GM19397 (cell line): Measurements from ENCODE around the gene OSTF1.

Experiments
- ATAC-seq: cut with Tn5 transposase; IDR thresholded peaks from one replicate; pipeline ENCODE4 v1.9.1; 2021; ENCODE audit warnings: mild to moderate bottlenecking, moderate library complexity; ENCODE audit not compliant: unreplicated experiment

The OSTF1 gene

GRCh38 chr9:75161116-75161857 lies 73.0 kb downstream of the OSTF1 start:
- ATAC-seq, result no peak

GRCh38 chr9:75163764-75164163 lies 75.5 kb downstream of the OSTF1 start:
- ATAC-seq, result no peak

- no peak for ATAC-seq
These were observed 76.3 kb downstream of the OSTF1 start for GRCh38 chr9:75164573-75164972.

GRCh38 chr9:75167281-75167680 lies 79.0 kb downstream of the OSTF1 start:
- ATAC-seq, result no peak

- ATAC-seq, result no peak
These were observed 80.2 kb downstream of the OSTF1 start for GRCh38 chr9:75168270-75169178.

- no peak for ATAC-seq
These were observed 81.3 kb downstream of the OSTF1 start for GRCh38 chr9:75169623-75170022.

- no peak for ATAC-seq
These were observed 82.6 kb downstream of the OSTF1 start for GRCh38 chr9:75170898-75171360.

GRCh38 chr9:75175395-75175794 lies 87.1 kb downstream of the OSTF1 start:
- ATAC-seq, result no peak

GRCh38 chr9:75176037-75176436 lies 87.7 kb downstream of the OSTF1 start:
- ATAC-seq, result no peak

- no peak for ATAC-seq
These were observed 93.4 kb downstream of the OSTF1 start for GRCh38 chr9:75181750-75182149.

GRCh38 chr9:75183306-75183705 lies 95.0 kb downstream of the OSTF1 start:
- ATAC-seq, result no peak

GRCh38 chr9:75184471-75184870 lies 96.2 kb downstream of the OSTF1 start:
- ATAC-seq, result no peak

GRCh38 chr9:75185585-75186170 lies 97.4 kb downstream of the OSTF1 start:
- ATAC-seq, result peak; percentile 81

GRCh38 chr9:75186767-75187380 lies 98.6 kb downstream of the OSTF1 start:
- ATAC-seq, result no peak

GRCh38 chr9:75188756-75189155 lies 100.4 kb downstream of the OSTF1 start:
- no peak for ATAC-seq

GRCh38 chr9:75190762-75191161 lies 102.4 kb downstream of the OSTF1 start:
- no peak for ATAC-seq
